ENCODE results near the gene PTPRS.

Gene PTPRS

DNA sequence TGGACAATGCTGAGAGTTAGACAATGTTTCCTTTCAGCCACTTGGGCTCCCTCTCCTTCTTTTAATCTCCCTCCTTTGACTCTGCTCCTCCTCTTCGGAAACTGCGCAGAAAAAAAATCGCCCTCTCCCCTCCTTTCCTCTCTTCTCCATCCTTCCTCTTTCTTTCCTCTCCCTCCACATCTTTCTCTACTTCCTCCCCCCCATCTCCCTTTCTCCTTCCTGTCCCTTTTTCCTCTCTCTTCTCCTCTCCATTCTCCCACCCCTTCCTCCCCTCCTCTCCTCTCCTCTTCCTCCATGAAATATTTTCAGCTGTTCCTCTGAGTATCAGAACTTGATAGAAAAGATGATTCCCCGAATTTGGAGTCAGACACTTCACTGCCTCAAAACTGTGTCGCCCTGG is 15.1 kb upstream of the PTPRS start:
- DNase-seq (ENCODE audit: low read depth in 1 of 2, low spot score in 1 of 2), result no peak

DNA sequence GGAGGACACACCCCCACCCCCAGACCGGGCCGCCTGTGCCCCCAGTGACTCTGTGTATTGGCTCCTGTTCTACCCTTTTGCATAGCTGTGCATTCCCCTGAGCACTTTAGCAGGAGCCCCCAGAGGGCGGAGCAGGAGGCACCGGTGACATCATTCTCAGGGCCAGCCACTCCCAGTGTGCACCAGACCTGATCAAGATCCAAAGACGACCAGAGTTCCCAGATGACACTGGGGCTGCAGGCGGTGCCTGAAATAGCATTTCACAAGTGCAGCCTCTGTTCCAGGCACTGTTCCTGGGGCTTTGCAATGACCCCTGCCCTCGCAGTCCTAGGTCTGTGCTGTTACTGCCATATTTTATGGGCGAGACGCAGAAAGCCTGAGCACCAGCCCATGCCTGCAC is 14.5 kb upstream of the PTPRS start:
- DNase-seq (ENCODE audit: low read depth in 1 of 2, low spot score in 1 of 2), result no peak

DNA sequence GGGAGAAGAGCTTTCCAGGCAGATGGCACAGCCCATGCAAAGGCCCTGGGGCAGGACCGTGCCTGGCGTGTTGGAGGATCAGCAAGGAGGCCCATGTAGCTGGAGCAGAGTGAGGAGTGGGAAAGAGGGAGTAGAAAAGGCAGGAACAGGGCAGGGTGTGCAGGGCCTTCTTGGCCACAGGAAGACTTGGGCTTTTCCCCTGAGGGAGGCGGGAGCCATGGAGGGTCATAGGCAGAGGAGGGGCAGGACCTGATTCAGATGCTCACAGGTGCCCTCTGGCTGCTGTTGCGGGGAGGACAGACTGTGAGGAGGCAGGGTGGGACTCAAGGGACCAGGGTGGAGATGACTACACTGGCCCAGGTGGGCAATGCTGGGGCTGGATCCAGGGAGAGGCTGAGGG is 13.8 kb upstream of the PTPRS start:
- no peak for DNase-seq (ENCODE audit: low read depth in 1 of 2, low spot score in 1 of 2)

- DNase-seq (ENCODE audit: low read depth in 1 of 2, low spot score in 1 of 2), result no peak
Observed at GRCh38 chr19:5352229-5352763, 11.7 kb upstream of the PTPRS start.

DNA sequence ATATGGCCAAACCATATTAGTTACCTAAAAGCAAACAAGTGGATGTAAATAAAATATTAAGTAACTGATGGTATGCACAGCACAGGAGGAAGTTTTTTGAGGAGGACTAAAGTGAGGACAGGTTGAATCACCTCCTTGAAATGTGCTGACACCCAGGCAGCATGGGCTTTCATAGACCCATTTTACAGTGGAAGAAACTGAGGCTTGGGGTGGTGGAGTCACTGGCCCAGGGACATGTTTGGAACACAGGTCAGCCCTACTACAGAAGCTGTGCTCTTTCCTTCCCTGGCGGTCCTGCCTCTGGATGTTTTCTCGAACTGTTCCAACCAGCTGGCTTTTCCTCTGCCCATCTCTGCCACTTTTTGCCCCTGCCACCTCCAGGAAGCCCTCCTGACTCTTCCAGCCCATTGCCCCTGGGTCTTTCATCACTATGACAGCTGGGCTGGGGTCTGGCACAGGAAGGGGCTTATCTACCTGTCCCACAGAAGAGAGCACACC is 11.2 kb upstream of the PTPRS start:
- no peak for DNase-seq (ENCODE audit: low read depth in 1 of 2, low spot score in 1 of 2)

GRCh38 chr19:5349041-5349440 is 8.4 kb upstream of the PTPRS start:
- DNase-seq (ENCODE audit: low read depth in 1 of 2, low spot score in 1 of 2), result no peak

DNA sequence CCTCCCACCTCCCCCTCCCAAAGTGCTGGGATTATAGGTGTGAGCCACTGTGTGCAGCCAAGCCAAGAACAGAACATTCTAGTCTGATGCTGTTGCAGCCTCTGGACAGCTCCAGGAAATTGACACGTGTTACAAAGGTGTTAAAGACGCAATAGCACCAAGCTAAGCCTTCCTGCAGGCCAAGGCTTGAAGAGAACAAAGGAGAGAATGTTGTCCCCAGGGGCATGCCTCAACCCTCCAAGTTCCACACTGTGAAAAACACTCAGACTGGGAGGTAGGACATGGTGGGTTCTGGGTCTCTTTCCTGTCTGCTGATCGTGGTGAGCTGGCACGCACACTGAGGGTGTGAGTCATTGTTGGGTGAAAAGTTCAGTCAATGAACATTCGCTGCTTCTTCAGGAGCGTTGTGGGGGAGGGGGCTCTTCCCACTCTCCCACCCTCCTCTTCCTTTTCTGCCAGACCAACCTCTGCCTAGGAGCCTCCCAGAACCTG is 5.3 kb upstream of the PTPRS start:
- no peak for DNase-seq (ENCODE audit: low read depth in 1 of 2, low spot score in 1 of 2)

DNA sequence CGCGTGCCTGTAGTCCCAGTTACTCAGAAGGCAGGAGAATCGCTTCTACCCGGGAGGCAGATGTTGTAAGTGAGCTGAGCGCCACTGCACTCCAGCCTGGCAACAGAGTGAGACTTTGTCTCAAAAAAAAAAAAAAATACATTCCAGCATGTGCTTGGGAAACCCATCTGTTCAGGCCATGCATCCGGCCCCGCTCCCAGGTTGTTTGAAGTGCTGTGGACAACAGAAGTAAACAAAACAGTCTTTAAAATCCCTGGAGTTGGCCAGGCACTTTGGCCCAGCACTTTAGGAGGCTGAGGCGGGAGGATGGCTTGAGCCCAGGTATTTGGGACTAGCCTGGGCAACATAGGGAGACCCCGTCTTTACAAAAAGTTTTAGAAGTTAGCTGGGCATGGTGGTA is 3.2 kb upstream of the PTPRS start:
- DNase-seq (ENCODE audit: low read depth in 1 of 2, low spot score in 1 of 2), result no peak

- no peak for DNase-seq (ENCODE audit: low read depth in 1 of 2, low spot score in 1 of 2)
Observed at GRCh38 chr19:5342573-5343201, 2.1 kb upstream of the PTPRS start.

DNA sequence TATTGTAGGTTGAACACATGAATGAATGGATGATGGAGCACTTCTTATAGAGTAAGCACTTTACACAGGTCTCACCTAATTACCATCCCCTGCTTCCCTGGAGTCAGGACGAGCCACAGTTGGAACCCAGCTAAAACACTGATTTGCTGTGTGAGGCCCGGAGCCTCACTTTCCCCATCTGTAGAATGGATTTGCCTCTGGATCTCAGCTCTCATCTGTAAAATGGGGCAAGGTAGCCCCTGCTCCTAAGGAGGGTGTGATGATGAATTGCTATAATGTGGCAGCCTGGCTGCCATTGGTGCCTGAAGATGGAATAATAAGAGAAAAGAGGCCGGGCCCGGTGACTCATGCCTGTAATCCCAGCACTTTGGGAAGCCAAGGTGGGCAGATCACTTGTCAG is 1.4 kb upstream of the PTPRS start:
- no peak for DNase-seq (ENCODE audit: low read depth in 1 of 2, low spot score in 1 of 2)

DNA sequence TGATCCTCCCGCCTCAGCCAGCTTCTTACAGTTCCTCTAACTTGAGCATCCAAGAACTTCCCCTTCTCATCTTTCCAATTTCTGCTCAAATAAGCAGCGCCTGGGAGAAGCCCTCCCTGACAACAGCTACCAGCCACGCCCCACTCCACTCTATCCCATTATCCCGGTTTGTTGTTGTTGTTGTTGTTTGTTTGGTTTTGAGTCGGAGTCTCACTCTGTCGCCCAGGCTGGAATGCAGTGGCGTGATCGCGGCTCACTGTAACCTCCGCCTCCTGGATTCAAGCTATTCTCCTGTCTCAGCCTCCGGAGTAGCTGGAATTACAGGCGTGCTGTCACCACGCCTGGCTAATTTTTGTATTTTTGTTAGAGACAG is 822 bp upstream of the PTPRS start:
- no peak for DNase-seq (ENCODE audit: low read depth in 1 of 2, low spot score in 1 of 2)

- DNase-seq (ENCODE audit: low read depth in 1 of 2, low spot score in 1 of 2), result no peak
Observed at GRCh38 chr19:5339950-5340636, 519 bp downstream of the PTPRS start.

GRCh38 chr19:5339198-5339949 is 1.2 kb downstream of the PTPRS start:
- DNase-seq (ENCODE audit: low read depth in 1 of 2, low spot score in 1 of 2), result no peak

DNA sequence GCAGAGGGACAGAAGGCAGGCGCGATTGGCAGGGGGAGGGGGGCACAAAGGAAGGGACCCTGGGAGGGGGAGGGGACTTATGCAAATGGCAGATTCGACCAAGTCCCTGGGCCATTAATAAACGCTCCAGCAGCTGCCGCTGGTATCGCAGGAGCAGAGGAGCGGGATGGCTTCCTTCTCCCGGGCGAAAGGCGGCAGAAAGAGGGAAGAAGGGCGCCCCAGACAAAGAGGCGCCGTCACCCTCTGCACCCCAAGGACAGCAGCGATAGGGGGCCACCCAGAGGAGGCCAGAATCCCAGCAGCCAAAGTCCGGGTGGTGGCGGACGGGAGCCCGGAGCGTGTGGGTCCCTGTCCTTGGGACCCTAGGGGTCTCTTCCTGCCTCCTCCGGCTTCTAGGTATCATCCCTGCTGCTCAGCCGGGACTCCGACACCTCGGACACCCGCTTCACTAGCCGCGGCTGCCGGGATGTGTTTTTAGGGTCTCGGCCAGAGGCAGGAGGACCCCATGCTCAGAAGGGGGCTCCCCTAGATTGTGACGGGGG is 1.9 kb downstream of the PTPRS start:
- no peak for DNase-seq (ENCODE audit: low read depth in 1 of 2, low spot score in 1 of 2)

- DNase-seq (ENCODE audit: low read depth in 1 of 2, low spot score in 1 of 2), result no peak
Observed at GRCh38 chr19:5337708-5338655, 2.6 kb downstream of the PTPRS start.

- no peak for DNase-seq (ENCODE audit: low read depth in 1 of 2, low spot score in 1 of 2)
Observed at GRCh38 chr19:5337126-5337525, 3.5 kb downstream of the PTPRS start.

DNA sequence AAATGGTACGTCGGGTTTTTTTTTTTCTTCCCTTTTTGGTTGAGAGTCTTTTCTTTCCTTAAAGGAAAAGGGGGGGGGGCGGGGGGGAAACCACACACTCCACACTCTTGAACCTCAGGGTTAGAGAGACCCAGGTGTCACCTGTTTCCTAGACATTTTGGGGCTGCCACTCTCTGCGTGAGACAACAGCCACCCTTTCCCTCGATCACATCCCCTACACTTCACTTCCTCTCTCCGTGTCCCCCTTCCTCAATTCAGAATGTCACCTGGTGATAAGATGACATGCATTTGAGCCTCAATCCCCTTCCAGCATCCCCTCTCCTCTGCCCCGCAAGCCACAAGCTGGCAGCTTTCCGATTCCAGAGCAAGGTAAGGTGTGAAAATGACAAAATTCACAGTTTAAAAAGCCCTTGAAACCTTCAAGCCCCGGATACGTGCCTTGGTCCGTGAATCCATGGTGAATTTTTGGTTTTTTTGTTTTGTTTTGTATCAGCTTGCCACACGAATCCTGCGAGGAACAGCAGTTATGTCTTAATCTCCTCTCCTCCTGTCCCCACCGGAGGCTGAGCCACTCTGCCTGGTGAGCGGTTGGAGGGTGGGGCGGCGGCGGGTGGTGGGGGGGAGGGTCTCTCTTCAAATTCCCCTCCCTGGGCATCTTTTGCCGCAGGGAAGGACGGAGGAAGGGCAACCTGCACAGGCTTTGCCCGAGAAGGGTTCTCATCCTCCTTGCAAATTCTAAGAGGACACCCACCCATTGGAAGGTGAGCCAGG is 4.2 kb downstream of the PTPRS start:
- no peak for DNase-seq (ENCODE audit: low read depth in 1 of 2, low spot score in 1 of 2)

DNA sequence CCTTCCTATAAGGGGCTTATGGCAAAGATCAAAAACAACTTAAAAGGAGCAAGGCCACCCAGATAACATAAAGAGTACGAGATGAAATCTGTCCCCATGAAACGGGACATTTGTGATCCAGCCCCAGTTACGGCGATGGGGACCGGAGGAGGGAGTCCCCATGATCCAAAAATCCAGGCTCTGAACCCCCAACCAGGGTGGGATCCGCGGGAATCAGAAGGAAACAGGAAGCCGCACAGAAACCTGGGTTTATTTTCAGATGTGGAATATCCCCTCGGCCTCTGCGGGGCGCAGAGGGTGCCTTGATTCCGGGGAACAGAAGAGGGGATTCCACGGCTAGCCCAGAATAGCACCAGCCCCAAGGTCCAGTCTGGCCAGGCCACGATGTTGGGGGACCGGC is 5.0 kb downstream of the PTPRS start:
- no peak for DNase-seq (ENCODE audit: low read depth in 1 of 2, low spot score in 1 of 2)

DNA sequence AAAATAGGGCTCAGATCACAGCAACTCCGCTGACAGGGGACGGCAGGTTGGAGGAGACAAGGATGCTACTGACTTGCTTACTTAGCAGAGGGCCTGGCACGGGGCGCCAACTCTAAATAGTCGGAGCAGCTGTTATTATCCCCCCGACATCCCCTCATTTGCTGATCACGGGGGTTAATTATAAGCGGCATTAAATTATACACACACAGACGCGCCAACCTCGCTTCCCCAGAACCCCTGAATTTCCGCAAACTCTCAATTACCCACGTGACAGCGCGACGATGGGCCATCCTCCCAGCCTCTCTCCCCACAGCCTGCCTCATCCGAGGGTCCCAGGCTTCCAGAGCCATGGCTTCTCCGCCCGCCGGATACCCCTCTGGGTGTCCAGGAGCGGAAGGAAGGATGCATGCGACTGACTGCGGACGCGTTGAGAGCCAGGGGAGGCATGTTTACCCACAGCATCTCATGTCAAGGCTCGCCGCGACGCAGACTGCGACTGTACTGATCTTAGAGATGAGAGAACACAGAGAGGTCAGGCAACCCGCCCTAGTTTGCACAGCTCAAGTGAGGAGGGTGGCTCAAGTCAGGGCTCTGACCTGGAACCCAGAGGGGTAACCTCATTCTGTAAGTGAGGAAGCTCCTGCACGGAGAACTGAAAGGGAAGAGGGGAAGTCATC is 5.7 kb downstream of the PTPRS start:
- no peak for DNase-seq (ENCODE audit: low read depth in 1 of 2, low spot score in 1 of 2)
